ENCODE results near the gene FIG4.
"Not testable (repeated sequence)": the region's sequence is repeated elsewhere in the genome, so short reads cannot be mapped to it uniquely, and the experiment has no call there.

DNA sequence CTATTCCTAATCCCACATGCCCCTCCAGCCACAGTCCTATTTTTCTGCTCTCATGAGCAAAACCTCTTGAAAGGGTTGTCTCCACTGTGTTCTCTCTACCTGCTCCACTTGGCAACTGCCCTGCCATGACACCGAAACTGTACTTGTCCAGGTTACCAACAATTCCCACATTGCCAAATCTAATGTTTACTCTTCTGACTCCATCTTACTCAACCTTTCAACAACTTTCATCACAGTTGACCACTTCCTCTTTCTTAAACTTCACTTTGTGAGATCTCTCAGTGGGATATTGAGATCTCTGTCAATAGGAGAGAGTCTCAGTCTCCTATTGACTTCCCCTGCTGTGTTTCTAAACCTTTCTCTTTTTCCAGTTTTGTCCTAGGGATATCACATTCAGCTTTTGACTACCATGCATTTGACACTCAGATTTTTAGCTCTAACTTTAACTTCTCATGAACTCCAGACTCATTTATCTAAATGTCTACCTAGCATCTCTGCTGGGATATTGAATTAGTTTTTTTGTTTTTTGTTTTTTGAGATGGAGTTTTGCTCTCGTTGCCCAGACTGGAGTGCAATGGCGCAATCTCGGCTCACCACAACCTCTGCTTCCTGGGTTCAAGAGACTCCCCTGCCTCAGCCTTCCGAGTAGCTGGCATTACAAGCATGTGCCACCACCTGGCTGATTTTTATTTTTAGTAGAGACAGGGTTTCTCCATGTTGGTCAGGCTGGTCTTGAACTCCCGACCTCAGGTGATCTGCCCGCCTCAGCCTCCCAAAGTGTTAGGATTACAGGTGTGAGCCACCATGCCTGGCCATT lies 81.1 kb downstream of the FIG4 start:
- TF ChIP-seq ESRRG (CRISPR knock-in tag; IDR thresholded peaks at IDR 0.05); SNAI2 (CRISPR knock-in tag; IDR thresholded peaks at IDR 0.05); ARNTL (CRISPR knock-in tag; IDR thresholded peaks at IDR 0.05; ENCODE audit: borderline replicate concordance, low read depth); OSR1 (CRISPR knock-in tag; IDR thresholded peaks at IDR 0.05); ZFP3 (CRISPR knock-in tag; IDR thresholded peaks at IDR 0.05); ZFP30 (CRISPR knock-in tag; IDR thresholded peaks at IDR 0.05); ZNF8 (CRISPR knock-in tag; IDR thresholded peaks at IDR 0.05); CSDC2 (CRISPR knock-in tag; IDR thresholded peaks at IDR 0.05): not testable (repeated sequence)
- TF ChIP-seq, protein P1, sequence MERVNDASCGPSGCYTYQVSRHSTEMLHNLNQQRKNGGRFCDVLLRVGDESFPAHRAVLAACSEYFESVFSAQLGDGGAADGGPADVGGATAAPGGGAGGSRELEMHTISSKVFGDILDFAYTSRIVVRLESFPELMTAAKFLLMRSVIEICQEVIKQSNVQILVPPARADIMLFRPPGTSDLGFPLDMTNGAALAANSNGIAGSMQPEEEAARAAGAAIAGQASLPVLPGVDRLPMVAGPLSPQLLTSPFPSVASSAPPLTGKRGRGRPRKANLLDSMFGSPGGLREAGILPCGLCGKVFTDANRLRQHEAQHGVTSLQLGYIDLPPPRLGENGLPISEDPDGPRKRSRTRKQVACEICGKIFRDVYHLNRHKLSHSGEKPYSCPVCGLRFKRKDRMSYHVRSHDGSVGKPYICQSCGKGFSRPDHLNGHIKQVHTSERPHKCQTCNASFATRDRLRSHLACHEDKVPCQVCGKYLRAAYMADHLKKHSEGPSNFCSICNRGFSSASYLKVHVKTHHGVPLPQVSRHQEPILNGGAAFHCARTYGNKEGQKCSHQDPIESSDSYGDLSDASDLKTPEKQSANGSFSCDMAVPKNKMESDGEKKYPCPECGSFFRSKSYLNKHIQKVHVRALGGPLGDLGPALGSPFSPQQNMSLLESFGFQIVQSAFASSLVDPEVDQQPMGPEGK (CRISPR knock-in tag; IDR thresholded peaks at IDR 0.05; ENCODE audit: borderline replicate concordance): not testable (repeated sequence)
- TF ChIP-seq, protein P2, sequence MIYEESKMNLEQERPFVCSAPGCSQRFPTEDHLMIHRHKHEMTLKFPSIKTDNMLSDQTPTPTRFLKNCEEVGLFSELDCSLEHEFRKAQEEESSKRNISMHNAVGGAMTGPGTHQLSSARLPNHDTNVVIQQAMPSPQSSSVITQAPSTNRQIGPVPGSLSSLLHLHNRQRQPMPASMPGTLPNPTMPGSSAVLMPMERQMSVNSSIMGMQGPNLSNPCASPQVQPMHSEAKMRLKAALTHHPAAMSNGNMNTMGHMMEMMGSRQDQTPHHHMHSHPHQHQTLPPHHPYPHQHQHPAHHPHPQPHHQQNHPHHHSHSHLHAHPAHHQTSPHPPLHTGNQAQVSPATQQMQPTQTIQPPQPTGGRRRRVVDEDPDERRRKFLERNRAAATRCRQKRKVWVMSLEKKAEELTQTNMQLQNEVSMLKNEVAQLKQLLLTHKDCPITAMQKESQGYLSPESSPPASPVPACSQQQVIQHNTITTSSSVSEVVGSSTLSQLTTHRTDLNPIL (CRISPR knock-in tag; IDR thresholded peaks at IDR 0.05; ENCODE audit: low read depth): not testable (repeated sequence)
